ENCODE data around the gene PNRC1.

Gene PNRC1

DNA sequence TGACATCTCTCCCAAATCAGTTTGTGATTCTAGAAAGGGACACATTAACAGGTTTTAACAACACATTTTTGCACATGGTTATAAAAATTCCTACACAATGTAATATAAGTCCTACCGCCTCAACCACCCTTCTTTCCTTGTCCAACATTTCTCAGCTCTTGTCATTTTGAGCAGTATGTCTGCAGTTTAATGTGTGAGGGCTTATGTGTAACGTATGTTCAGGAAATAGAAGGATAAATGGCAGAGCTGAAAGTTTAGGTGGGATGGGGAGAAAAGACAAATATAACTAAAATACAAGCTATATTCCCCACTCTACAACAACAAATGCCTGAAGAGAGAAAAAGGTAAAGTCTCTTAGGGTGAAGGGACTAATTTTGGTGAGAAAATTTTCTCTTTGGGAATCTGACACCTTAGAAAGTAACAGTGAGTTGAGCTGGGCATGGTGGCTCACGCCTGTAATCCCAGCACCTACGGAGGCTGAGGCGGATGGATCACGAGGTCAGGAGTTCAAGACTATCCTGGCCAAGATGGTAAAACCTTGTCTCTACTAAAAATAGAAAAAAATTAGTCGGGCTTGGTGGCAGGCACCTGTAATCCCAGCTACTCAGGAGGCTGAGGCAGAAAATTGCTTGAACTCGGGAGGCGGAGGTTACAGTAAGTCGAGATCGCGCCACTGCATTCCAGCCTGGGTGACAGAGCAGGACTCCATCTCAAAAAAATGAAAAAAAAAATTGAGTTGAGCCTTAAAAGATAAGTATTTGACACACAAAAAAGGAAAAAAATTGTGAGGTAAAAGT lies 5.1 kb downstream of the PNRC1 start:
- no peak overlapping the region for H3K56ac ChIP-seq (ENCODE audit: low read length)
- H2BK5ac ChIP-seq (ENCODE audit: low read length): no peak overlapping the region
- DNase-seq: no peak
- no peak overlapping the region for H3K18ac ChIP-seq (ENCODE audit: low read length)
- no peaks in the 10 kb centered on the region for H3K36me3 ChIP-seq (ENCODE audit: control insufficient read depth, insufficient read depth, low read length)
- no CpG with 5 or more reads among the region's 12 CpGs for WGBS (ENCODE audit: extremely low coverage, insufficient coverage, low lambda C conversion rate)
- peaks cover 13% of the 10 kb centered on the region for H3K79me1 ChIP-seq (ENCODE audit: low read length)
- H3K4me3 ChIP-seq (ENCODE audit: low read length): no peak overlapping the region
- H3K27me3 ChIP-seq (ENCODE audit: insufficient read depth, low read length, poor library complexity): no peaks in the 10 kb centered on the region
- no peak overlapping the region for H3K4me2 ChIP-seq (ENCODE audit: low read length)
- no peak overlapping the region for H2BK15ac ChIP-seq (replicated peaks; ENCODE audit: low read depth)
- H4K5ac ChIP-seq (ENCODE audit: low read length): no peak overlapping the region
- no peak overlapping the region for H4K8ac ChIP-seq (ENCODE audit: low read depth, low read length)
- H3K9ac ChIP-seq (ENCODE audit: low read length): no peak overlapping the region
- H3K27ac ChIP-seq (ENCODE audit: low read depth, low read length): no peak overlapping the region
- no peak overlapping the region for H3K4ac ChIP-seq (ENCODE audit: low read depth, low read length)
- H3K79me2 ChIP-seq (ENCODE audit: control insufficient read depth, insufficient read depth, low read length): peaks cover 15% of the 10 kb centered on the region
- no peak overlapping the region for H2BK120ac ChIP-seq (ENCODE audit: low read depth, low read length)
- no peak overlapping the region for H2AK5ac ChIP-seq (ENCODE audit: low read length)
- H3K23ac ChIP-seq (ENCODE audit: low read length): no peak overlapping the region
- H3K4me1 ChIP-seq (ENCODE audit: control insufficient read depth, low read depth, low read length): peaks cover 4% of the 10 kb centered on the region

DNA sequence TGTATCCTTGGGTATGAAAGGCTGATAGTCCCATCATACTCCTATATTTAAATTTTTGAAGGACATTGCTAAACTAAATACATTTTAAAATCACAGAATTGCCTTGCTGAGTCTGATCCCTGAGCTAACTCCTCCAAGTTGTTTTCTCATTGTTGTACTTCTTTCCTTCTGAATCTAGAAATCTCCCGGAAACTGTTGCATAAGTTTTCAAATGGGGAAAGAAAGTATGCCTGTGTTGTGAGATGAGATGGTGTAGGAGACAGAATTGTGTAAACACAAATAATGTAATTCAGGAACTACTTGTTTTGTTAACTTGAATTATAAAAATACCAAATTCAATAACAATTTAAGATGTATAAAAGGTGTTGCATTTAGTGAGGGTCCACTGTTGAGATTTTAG lies 7.3 kb downstream of the PNRC1 start:
- Histone ChIP-seq H4K8ac (ENCODE audit: low read depth, low read length) (no peak overlapping the region), H2BK5ac (ENCODE audit: low read length) (no peak overlapping the region), H4K5ac (ENCODE audit: low read length) (no peak overlapping the region), H3K27ac (ENCODE audit: low read depth, low read length) (no peak overlapping the region), H3K27me3 (ENCODE audit: insufficient read depth, low read length, poor library complexity) (no peaks in the 10 kb centered on the region), H3K79me1 (ENCODE audit: low read length) (peaks cover 6% of the 10 kb centered on the region), H2AK5ac (ENCODE audit: low read length) (no peak overlapping the region), H3K9ac (ENCODE audit: low read length) (no peak overlapping the region), H3K36me3 (ENCODE audit: control insufficient read depth, insufficient read depth, low read length) (no peaks in the 10 kb centered on the region), H3K56ac (ENCODE audit: low read length) (no peak overlapping the region), H2BK15ac (replicated peaks; ENCODE audit: low read depth) (no peak overlapping the region), H3K4ac (ENCODE audit: low read depth, low read length) (no peak overlapping the region), H3K4me3 (ENCODE audit: low read length) (no peak overlapping the region), H2BK120ac (ENCODE audit: low read depth, low read length) (no peak overlapping the region), H3K4me1 (ENCODE audit: control insufficient read depth, low read depth, low read length) (no peaks in the 10 kb centered on the region), H3K79me2 (ENCODE audit: control insufficient read depth, insufficient read depth, low read length) (peaks cover 5% of the 10 kb centered on the region), H3K18ac (ENCODE audit: low read length) (no peak overlapping the region), H3K4me2 (ENCODE audit: low read length) (no peak overlapping the region), H3K23ac (ENCODE audit: low read length) (no peak overlapping the region)
- no CpG with 5 or more reads among the region's 1 CpG for WGBS (ENCODE audit: extremely low coverage, insufficient coverage, low lambda C conversion rate)
- no peak for DNase-seq

DNA sequence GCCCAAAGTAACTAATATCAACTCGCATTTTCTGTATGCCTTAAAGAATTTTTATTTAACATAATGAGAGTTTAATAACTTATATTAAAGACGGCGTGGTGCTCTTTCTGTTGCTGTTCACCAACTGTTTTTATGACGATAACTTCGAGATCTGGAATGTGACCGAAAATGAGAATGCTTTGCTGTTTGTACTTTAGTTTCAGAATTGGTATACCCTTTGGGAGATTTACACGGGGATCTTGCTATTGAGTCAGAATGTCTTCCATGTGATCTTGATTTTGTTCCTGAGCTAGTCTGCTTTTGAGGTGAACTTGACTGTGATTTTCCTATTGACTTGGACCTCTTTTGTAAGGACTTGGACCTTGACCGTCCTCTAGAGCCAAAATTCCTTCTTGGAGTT lies 17.9 kb downstream of the PNRC1 start:
- Histone ChIP-seq H3K4ac (ENCODE audit: low read depth, low read length) (no peak overlapping the region), H2BK120ac (ENCODE audit: low read depth, low read length) (no peak overlapping the region), H3K79me2 (ENCODE audit: control insufficient read depth, insufficient read depth, low read length) (no peaks in the 10 kb centered on the region), H2AK5ac (ENCODE audit: low read length) (no peak overlapping the region), H2BK15ac (replicated peaks; ENCODE audit: low read depth) (no peak overlapping the region), H4K5ac (ENCODE audit: low read length) (no peak overlapping the region), H3K27me3 (ENCODE audit: insufficient read depth, low read length, poor library complexity) (no peaks in the 10 kb centered on the region), H4K8ac (ENCODE audit: low read depth, low read length) (no peak overlapping the region), H3K4me3 (ENCODE audit: low read length) (no peak overlapping the region), H3K79me1 (ENCODE audit: low read length) (no peaks in the 10 kb centered on the region), H3K18ac (ENCODE audit: low read length) (no peak overlapping the region), H3K4me2 (ENCODE audit: low read length) (no peak overlapping the region), H3K36me3 (ENCODE audit: control insufficient read depth, insufficient read depth, low read length) (no peaks in the 10 kb centered on the region), H3K9ac (ENCODE audit: low read length) (no peak overlapping the region), H3K23ac (ENCODE audit: low read length) (no peak overlapping the region), H2BK5ac (ENCODE audit: low read length) (no peak overlapping the region), H3K4me1 (ENCODE audit: control insufficient read depth, low read depth, low read length) (no peaks in the 10 kb centered on the region), H3K27ac (ENCODE audit: low read depth, low read length) (no peak overlapping the region), H3K56ac (ENCODE audit: low read length) (no peak overlapping the region)
- DNase-seq: no peak
- no CpG with 5 or more reads among the region's 8 CpGs for WGBS (ENCODE audit: extremely low coverage, insufficient coverage, low lambda C conversion rate)

- Histone ChIP-seq H3K4me2 (ENCODE audit: low read length) (no peak overlapping the region), H4K8ac (ENCODE audit: low read depth, low read length) (no peak overlapping the region), H3K27ac (ENCODE audit: low read depth, low read length) (no peak overlapping the region), H3K23ac (ENCODE audit: low read length) (no peak overlapping the region), H3K4ac (ENCODE audit: low read depth, low read length) (no peak overlapping the region), H3K27me3 (ENCODE audit: insufficient read depth, low read length, poor library complexity) (no peaks in the 10 kb centered on the region), H3K79me2 (ENCODE audit: control insufficient read depth, insufficient read depth, low read length) (no peaks in the 10 kb centered on the region), H3K9ac (ENCODE audit: low read length) (no peak overlapping the region), H3K56ac (ENCODE audit: low read length) (no peak overlapping the region), H2BK120ac (ENCODE audit: low read depth, low read length) (no peak overlapping the region), H3K18ac (ENCODE audit: low read length) (no peak overlapping the region), H2BK15ac (replicated peaks; ENCODE audit: low read depth) (no peak overlapping the region), H3K36me3 (ENCODE audit: control insufficient read depth, insufficient read depth, low read length) (peaks cover 1% of the 10 kb centered on the region), H2AK5ac (ENCODE audit: low read length) (no peak overlapping the region), H3K79me1 (ENCODE audit: low read length) (no peaks in the 10 kb centered on the region), H3K4me3 (ENCODE audit: low read length) (no peak overlapping the region), H4K5ac (ENCODE audit: low read length) (no peak overlapping the region), H2BK5ac (ENCODE audit: low read length) (no peak overlapping the region), H3K4me1 (ENCODE audit: control insufficient read depth, low read depth, low read length) (no peaks in the 10 kb centered on the region)
- whole genome bisulfite sequencing (ENCODE audit: extremely low coverage, insufficient coverage, low lambda C conversion rate): no CpG with 5 or more reads among the region's 2 CpGs
- no peak for DNase-seq
Measured at GRCh38 chr6:89100114-89100513, 19.6 kb downstream of the PNRC1 start.

GRCh38 chr6:89110284-89110683 lies 29.7 kb downstream of the PNRC1 start:
- no peak overlapping the region for H3K27ac ChIP-seq (ENCODE audit: low read depth, low read length)
- no CpG with 5 or more reads among the region's 3 CpGs for WGBS (ENCODE audit: extremely low coverage, insufficient coverage, low lambda C conversion rate)
- H3K4me3 ChIP-seq (ENCODE audit: low read length): no peak overlapping the region
- no peak overlapping the region for H3K4ac ChIP-seq (ENCODE audit: low read depth, low read length)
- no peaks in the 10 kb centered on the region for H3K4me1 ChIP-seq (ENCODE audit: control insufficient read depth, low read depth, low read length)
- H3K56ac ChIP-seq (ENCODE audit: low read length): no peak overlapping the region
- H3K18ac ChIP-seq (ENCODE audit: low read length): no peak overlapping the region
- H3K79me2 ChIP-seq (ENCODE audit: control insufficient read depth, insufficient read depth, low read length): no peaks in the 10 kb centered on the region
- DNase-seq: no peak
- H2BK120ac ChIP-seq (ENCODE audit: low read depth, low read length): no peak overlapping the region
- no peak overlapping the region for H4K8ac ChIP-seq (ENCODE audit: low read depth, low read length)
- H3K9ac ChIP-seq (ENCODE audit: low read length): no peak overlapping the region
- H2BK15ac ChIP-seq (replicated peaks; ENCODE audit: low read depth): no peak overlapping the region
- no peaks in the 10 kb centered on the region for H3K79me1 ChIP-seq (ENCODE audit: low read length)
- no peak overlapping the region for H3K23ac ChIP-seq (ENCODE audit: low read length)
- no peaks in the 10 kb centered on the region for H3K36me3 ChIP-seq (ENCODE audit: control insufficient read depth, insufficient read depth, low read length)
- H4K5ac ChIP-seq (ENCODE audit: low read length): no peak overlapping the region
- no peak overlapping the region for H2AK5ac ChIP-seq (ENCODE audit: low read length)
- H2BK5ac ChIP-seq (ENCODE audit: low read length): no peak overlapping the region
- H3K4me2 ChIP-seq (ENCODE audit: low read length): no peak overlapping the region
- H3K27me3 ChIP-seq (ENCODE audit: insufficient read depth, low read length, poor library complexity): no peaks in the 10 kb centered on the region

DNA sequence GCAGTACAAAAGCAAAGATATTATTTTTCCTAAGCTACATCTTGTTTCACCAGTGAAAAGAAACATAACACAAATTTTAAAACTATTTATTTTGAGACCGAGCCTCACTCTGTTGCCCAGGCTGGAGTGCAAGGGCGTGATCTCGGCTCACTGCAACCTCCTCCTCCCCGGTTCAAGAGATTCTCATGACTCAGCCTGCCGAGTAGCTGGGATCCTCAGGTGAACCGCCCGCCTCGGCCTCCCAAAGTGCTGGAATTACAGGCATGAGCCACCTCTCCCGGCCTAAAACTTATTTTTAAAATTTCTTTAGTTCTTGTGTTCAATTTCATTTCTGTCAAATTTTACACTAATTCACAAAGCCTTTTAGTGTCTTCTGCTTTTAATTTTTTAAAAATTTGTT lies 31.4 kb downstream of the PNRC1 start:
- no peaks in the 10 kb centered on the region for H3K79me2 ChIP-seq (ENCODE audit: control insufficient read depth, insufficient read depth, low read length)
- no peak overlapping the region for H2AK5ac ChIP-seq (ENCODE audit: low read length)
- H3K4me1 ChIP-seq (ENCODE audit: control insufficient read depth, low read depth, low read length): no peaks in the 10 kb centered on the region
- H2BK15ac ChIP-seq (replicated peaks; ENCODE audit: low read depth): no peak overlapping the region
- DNase-seq: no peak
- H3K4ac ChIP-seq (ENCODE audit: low read depth, low read length): no peak overlapping the region
- H2BK5ac ChIP-seq (ENCODE audit: low read length): no peak overlapping the region
- no peaks in the 10 kb centered on the region for H3K79me1 ChIP-seq (ENCODE audit: low read length)
- H2BK120ac ChIP-seq (ENCODE audit: low read depth, low read length): no peak overlapping the region
- no peak overlapping the region for H3K4me3 ChIP-seq (ENCODE audit: low read length)
- no CpG with 5 or more reads among the region's 9 CpGs for WGBS (ENCODE audit: extremely low coverage, insufficient coverage, low lambda C conversion rate)
- no peaks in the 10 kb centered on the region for H3K36me3 ChIP-seq (ENCODE audit: control insufficient read depth, insufficient read depth, low read length)
- no peak overlapping the region for H3K27ac ChIP-seq (ENCODE audit: low read depth, low read length)
- no peak overlapping the region for H3K9ac ChIP-seq (ENCODE audit: low read length)
- no peak overlapping the region for H3K56ac ChIP-seq (ENCODE audit: low read length)
- H3K4me2 ChIP-seq (ENCODE audit: low read length): no peak overlapping the region
- H4K5ac ChIP-seq (ENCODE audit: low read length): no peak overlapping the region
- H3K18ac ChIP-seq (ENCODE audit: low read length): no peak overlapping the region
- H3K27me3 ChIP-seq (ENCODE audit: insufficient read depth, low read length, poor library complexity): no peaks in the 10 kb centered on the region
- H4K8ac ChIP-seq (ENCODE audit: low read depth, low read length): no peak overlapping the region
- H3K23ac ChIP-seq (ENCODE audit: low read length): no peak overlapping the region

Data from mesendoderm (in vitro differentiated cells).